Natural killer cell (primary cell): ENCODE results near the gene JAKMIP1. TPM values are rescaled to one million over a fixed set of nuclear protein-coding genes. Genes with fewer than 3 reads are reported as not detected.
"Not testable (repeated sequence)": the region's sequence is repeated elsewhere in the genome, so short reads cannot be mapped to it uniquely, and the experiment has no call there.

ENCODE experiments used
- ATAC-seq, 3 donors: fragments of 150-1000 bp in 2 of 3; fragments of 200-7000 bp in 1 of 3; cut with Tn5 transposase; 1 replicate in 1 of 3; 2 replicates in 2 of 3; pipeline ENCODE4 v1.10.0; 2021; ENCODE audit warnings: mild to moderate bottlenecking in 2 of 3, moderate library complexity in 2 of 3
- DNase-seq, 2 donors: peaks; one replicate each; pipeline versions ENCODE4 v3.0.0 to v3.0.0-alpha.2; 2013 to 2021; ENCODE audit warnings: mixed read lengths in 1 of 2
- H3K27ac ChIP-seq: one replicate; pipeline ENCODE4 v1.5.1; 2013; ENCODE audit warnings: mild to moderate bottlenecking, low read length
- H3K27me3 ChIP-seq: one replicate; pipeline ENCODE4 v1.6.1; 2013; ENCODE audit warnings: low read length; ENCODE audit not compliant: control insufficient read depth, insufficient read depth
- H3K36me3 ChIP-seq: one replicate; pipeline ENCODE4 v1.6.1; 2013; ENCODE audit warnings: low read length; ENCODE audit not compliant: control insufficient read depth, insufficient read depth
- H3K4me1 ChIP-seq: one replicate; pipeline ENCODE4 v1.6.1; 2013; ENCODE audit warnings: low read length; ENCODE audit not compliant: control insufficient read depth, insufficient read depth
- H3K4me3 ChIP-seq: one replicate; pipeline ENCODE4 v1.5.1; 2013; ENCODE audit warnings: low read length
- H3K9me3 ChIP-seq: one replicate; pipeline ENCODE4 v1.6.1; 2013; ENCODE audit warnings: low read length; ENCODE audit not compliant: control insufficient read depth, insufficient read depth
- H3K27ac Mint-ChIP-seq, 2 donors: one replicate each; pipeline ENCODE4 v1.8.0; 2022; ENCODE audit warnings: mild to moderate bottlenecking in 2 of 2, mixed read lengths in 2 of 2, moderate library complexity in 1 of 2
- H3K27me3 Mint-ChIP-seq, 2 donors: one replicate each; pipeline ENCODE4 v1.8.0; 2022; ENCODE audit warnings: low read depth in 2 of 2, mixed read lengths in 2 of 2
- H3K36me3 Mint-ChIP-seq: one replicate; pipeline ENCODE4 v1.8.0; 2022; ENCODE audit warnings: mixed read lengths
- H3K4me1 Mint-ChIP-seq, 2 donors: one replicate each; pipeline ENCODE4 v1.8.0; 2022; ENCODE audit warnings: mixed read lengths in 2 of 2
- H3K4me3 Mint-ChIP-seq: one replicate; pipeline ENCODE4 v1.8.0; 2022; ENCODE audit warnings: mild to moderate bottlenecking, moderate library complexity, mixed read lengths
- H3K9me3 Mint-ChIP-seq, 2 donors: one replicate each; pipeline ENCODE4 v1.8.0; 2022; ENCODE audit warnings: mixed read lengths in 2 of 2
- WGBS: methylation state at CpG from one replicate; pipeline ENCODE4 v1.1.7; 2013; ENCODE audit warnings: missing lambda C conversion rate; ENCODE audit not compliant: insufficient coverage; 5-methylcytosine and 5-hydroxymethylcytosine counted together
- intact Hi-C: fragments of 100-400 bp; cut with micrococcal nuclease; formaldehyde crosslinking; loops from one replicate; pipeline ENCODE4 v1.14.2; 2022
- total RNA-seq, 4 donors: library from RNA; stranded (reverse); fragments of 120-200 nt in 1 of 4; gene quantifications; one replicate each; pipeline versions ENCODE4 v1.2.3 to v1.2.4, GENCODE V29; 2013 to 2022
- TF ChIP-seq, protein P1 (sequence below): fragments of 200-600 bp; IDR thresholded peaks from one replicate; pipeline ENCODE4 v1.8.0; 2022; ENCODE audit warnings: antibody characterized with exemption

Gene JAKMIP1
- total RNA-seq, 3 donors from 2014 or later (not counting 1 experiment from before 2014, with no cell fraction given), result 8.8 to 21.8 (median 16.4) TPM

DNA sequence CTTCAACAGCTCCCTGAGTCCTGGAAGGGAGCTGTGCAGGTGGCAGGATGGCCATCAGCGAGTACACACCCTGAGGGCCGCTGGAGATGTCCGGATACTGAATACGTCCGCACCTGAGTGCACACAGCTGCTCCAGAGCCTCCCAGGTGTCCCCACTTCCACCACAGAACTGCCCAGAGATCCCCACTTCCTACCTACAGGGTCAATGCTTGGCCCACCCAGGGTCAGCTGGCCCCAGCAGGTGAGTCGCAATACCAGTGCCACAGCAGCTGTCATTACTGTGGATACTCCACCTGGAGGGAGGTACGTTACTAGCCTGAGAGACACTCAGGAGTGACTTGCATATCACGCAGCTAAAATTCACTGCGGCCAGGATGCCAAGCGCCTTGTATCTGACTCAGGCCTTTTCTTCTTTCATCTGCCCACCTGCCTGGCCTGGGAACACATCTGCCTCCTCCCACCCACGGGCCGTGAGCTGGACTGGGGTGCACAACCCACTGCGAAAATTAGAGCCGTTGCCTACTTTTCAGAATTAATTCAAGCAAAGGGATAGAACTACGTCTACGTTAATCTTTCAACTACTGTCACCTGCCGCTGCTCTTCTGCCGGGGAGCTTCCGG lies 191.5 kb downstream of the JAKMIP1 start:
- Mint-ChIP-seq H3K9me3 (no peaks in the 10 kb centered on the region), H3K4me3 (no peak overlapping the region), H3K27ac (no peak overlapping the region), H3K4me1 (peaks cover 0 to 8% of the 10 kb centered on the region in 2 donors), H3K27me3 (peaks cover 14 to 25% of the 10 kb centered on the region in 2 donors), H3K36me3 (no peaks in the 10 kb centered on the region)
- no peaks in the 10 kb centered on the region for H3K36me3 ChIP-seq
- intact Hi-C loops, result no loop called here
- no peak overlapping the region for H3K27ac ChIP-seq
- H3K4me3 ChIP-seq, result no peak overlapping the region
- no peaks in the 10 kb centered on the region for H3K9me3 ChIP-seq
- WGBS, result 94% methylated on average over 19 of the region's 19 CpGs
- TF ChIP-seq, protein P1, sequence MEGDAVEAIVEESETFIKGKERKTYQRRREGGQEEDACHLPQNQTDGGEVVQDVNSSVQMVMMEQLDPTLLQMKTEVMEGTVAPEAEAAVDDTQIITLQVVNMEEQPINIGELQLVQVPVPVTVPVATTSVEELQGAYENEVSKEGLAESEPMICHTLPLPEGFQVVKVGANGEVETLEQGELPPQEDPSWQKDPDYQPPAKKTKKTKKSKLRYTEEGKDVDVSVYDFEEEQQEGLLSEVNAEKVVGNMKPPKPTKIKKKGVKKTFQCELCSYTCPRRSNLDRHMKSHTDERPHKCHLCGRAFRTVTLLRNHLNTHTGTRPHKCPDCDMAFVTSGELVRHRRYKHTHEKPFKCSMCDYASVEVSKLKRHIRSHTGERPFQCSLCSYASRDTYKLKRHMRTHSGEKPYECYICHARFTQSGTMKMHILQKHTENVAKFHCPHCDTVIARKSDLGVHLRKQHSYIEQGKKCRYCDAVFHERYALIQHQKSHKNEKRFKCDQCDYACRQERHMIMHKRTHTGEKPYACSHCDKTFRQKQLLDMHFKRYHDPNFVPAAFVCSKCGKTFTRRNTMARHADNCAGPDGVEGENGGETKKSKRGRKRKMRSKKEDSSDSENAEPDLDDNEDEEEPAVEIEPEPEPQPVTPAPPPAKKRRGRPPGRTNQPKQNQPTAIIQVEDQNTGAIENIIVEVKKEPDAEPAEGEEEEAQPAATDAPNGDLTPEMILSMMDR, result no peak
- no peaks in the 10 kb centered on the region for H3K27me3 ChIP-seq
- ATAC-seq, result no peak
- H3K4me1 ChIP-seq, result no peaks in the 10 kb centered on the region
- no peak for DNase-seq

DNA sequence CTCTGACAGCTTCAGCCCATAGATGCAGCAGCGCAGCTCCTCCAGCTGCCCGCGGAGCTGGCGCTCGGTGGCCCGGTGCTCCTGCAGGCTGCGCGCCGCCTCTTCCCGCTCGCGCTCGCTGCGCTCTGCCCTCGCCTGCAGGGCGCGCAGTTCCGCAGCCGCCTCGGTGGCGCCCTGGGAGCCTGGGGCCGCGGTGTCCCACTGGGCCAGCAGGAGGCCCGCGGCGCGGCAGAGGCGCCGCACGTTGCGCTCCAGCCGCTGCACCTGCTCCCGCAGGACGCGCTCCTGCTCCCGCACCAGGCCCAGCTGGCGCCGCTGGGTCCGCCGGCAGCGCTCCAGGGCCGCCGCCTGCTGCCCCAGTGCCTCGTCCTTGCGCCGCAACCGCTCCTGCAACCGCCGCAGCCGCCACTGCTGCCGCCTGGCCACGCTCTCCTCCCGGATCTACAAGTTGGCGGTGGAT lies 192.2 kb downstream of the JAKMIP1 start:
- no peaks in the 10 kb centered on the region for H3K36me3 Mint-ChIP-seq
- peak in 1 of 3 donors; percentile 15 for ATAC-seq
- TF ChIP-seq, protein P1, result no peak
- H3K27me3 Mint-ChIP-seq, result peaks cover 14 to 25% of the 10 kb centered on the region in 2 donors
- H3K4me3 Mint-ChIP-seq, result no peak overlapping the region
- no peaks in the 10 kb centered on the region for H3K9me3 Mint-ChIP-seq
- no peaks in the 10 kb centered on the region for H3K9me3 ChIP-seq
- no peaks in the 10 kb centered on the region for H3K36me3 ChIP-seq
- WGBS, result 46% methylated on average over 54 of the region's 54 CpGs
- no peak overlapping the region for H3K27ac ChIP-seq
- H3K4me1 Mint-ChIP-seq, result peaks cover 0 to 8% of the 10 kb centered on the region in 2 donors
- no peak overlapping the region for H3K4me3 ChIP-seq
- H3K4me1 ChIP-seq, result no peaks in the 10 kb centered on the region
- no peak overlapping the region for H3K27ac Mint-ChIP-seq
- DNase-seq, result no peak
- H3K27me3 ChIP-seq, result no peaks in the 10 kb centered on the region
- intact Hi-C loops, result no loop called here

GRCh38 chr4:6005175-6005574 lies 195.2 kb downstream of the JAKMIP1 start:
- intact Hi-C loops, result no loop called here
- peaks cover 8 to 12% of the 10 kb centered on the region in 2 donors for H3K27me3 Mint-ChIP-seq
- H3K27ac Mint-ChIP-seq, result no peak overlapping the region
- no peaks in the 10 kb centered on the region for H3K4me1 ChIP-seq
- no peak overlapping the region for H3K27ac ChIP-seq
- H3K4me1 Mint-ChIP-seq, result no peaks in the 10 kb centered on the region
- H3K4me3 ChIP-seq, result no peak overlapping the region
- H3K36me3 Mint-ChIP-seq, result no peaks in the 10 kb centered on the region
- H3K9me3 ChIP-seq, result no peaks in the 10 kb centered on the region
- DNase-seq (no peak), ATAC-seq (no peak)
- TF ChIP-seq, protein P1, result no peak
- H3K36me3 ChIP-seq, result no peaks in the 10 kb centered on the region
- H3K27me3 ChIP-seq, result no peaks in the 10 kb centered on the region
- WGBS, result 93% methylated on average over 4 of the region's 4 CpGs
- H3K9me3 Mint-ChIP-seq, result no peaks in the 10 kb centered on the region
- no peak overlapping the region for H3K4me3 Mint-ChIP-seq

- DNase-seq, ATAC-seq, H3K4me3 Mint-ChIP-seq, H3K4me1 ChIP-seq, H3K36me3 ChIP-seq, H3K27ac ChIP-seq, H3K4me3 ChIP-seq, H3K27me3 Mint-ChIP-seq, H3K27ac Mint-ChIP-seq, H3K9me3 ChIP-seq, H3K36me3 Mint-ChIP-seq, H3K9me3 Mint-ChIP-seq, intact Hi-C loops, H3K27me3 ChIP-seq, H3K4me1 Mint-ChIP-seq: not testable (repeated sequence)
- 70% methylated on average over 1 of the region's 1 CpG for WGBS
These were observed 196.9 kb downstream of the JAKMIP1 start for GRCh38 chr4:6003485-6003884.
